Fibroblast of the aortic adventitia (primary cell): ENCODE results near the gene IGFN1. TPM values are rescaled to one million over a fixed set of nuclear protein-coding genes. Genes with fewer than 3 reads are reported as not detected.
A peak's percentile ranks its signal among the peaks of the same experiment; 100 is the strongest.
"Not testable (repeated sequence)": the region's sequence is repeated elsewhere in the genome, so short reads cannot be mapped to it uniquely, and the experiment has no call there.

ENCODE experiments used
- DNase-seq: peaks from one replicate; pipeline ENCODE4 v3.0.0-alpha.2; 2010; ENCODE audit warnings: low read depth
- H3K4me3 ChIP-seq: 2 replicates; pipeline ENCODE4 v1.5.1; 2011; ENCODE audit warnings: low read depth, mild to moderate bottlenecking, control low read depth, low read length, moderate library complexity
- total RNA-seq: library from RNA; depleted of rRNA; stranded (reverse); fragments of >200 nt; gene quantifications from 2 replicates; pipeline ENCODE4 v1.2.3, GENCODE V29; 2012; ENCODE audit warnings: low replicate concordance
- TF ChIP-seq, protein P1 (sequence below): IDR thresholded peaks from 2 replicates; pipeline ENCODE4 v1.5.1; 2011; ENCODE audit warnings: mild to moderate bottlenecking, low read length, control low read depth, inconsistent platforms; ENCODE audit not compliant: insufficient read depth

Gene IGFN1
- total RNA-seq, 1 donor = under 0.01 TPM

DNA sequence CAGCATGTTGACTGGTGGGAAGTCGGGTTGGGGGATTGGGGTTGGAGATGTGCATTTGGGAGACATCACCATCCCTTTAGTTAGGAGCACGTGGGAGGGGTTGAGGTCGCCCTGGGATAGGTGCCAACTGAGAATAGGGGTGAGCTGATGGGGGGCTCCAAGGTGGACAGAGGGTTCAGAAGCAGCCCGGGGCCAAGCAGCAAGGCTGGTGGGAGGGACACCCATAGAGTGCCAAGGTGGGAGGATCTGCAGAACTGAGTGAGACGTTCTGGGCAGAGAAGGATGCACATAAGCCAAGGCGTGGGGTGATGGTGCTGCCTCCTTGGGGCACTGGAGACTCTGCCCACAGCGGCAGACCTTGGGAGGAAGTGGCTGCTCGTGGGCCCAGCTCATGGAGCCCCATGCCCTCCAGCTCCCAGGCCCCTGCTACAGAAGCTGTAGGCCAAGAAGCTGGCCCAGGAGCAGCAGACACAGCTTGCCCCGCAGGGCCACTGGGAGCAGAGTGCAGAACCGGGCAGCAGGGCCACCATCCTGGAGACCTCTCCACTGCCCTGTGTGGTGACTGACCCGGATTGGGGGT, 61.3 kb downstream of the IGFN1 start:
- no peak for DNase-seq
- no peak overlapping the region for H3K4me3 ChIP-seq
- TF ChIP-seq, protein P1, sequence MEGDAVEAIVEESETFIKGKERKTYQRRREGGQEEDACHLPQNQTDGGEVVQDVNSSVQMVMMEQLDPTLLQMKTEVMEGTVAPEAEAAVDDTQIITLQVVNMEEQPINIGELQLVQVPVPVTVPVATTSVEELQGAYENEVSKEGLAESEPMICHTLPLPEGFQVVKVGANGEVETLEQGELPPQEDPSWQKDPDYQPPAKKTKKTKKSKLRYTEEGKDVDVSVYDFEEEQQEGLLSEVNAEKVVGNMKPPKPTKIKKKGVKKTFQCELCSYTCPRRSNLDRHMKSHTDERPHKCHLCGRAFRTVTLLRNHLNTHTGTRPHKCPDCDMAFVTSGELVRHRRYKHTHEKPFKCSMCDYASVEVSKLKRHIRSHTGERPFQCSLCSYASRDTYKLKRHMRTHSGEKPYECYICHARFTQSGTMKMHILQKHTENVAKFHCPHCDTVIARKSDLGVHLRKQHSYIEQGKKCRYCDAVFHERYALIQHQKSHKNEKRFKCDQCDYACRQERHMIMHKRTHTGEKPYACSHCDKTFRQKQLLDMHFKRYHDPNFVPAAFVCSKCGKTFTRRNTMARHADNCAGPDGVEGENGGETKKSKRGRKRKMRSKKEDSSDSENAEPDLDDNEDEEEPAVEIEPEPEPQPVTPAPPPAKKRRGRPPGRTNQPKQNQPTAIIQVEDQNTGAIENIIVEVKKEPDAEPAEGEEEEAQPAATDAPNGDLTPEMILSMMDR = no peak

- no peak overlapping the region for H3K4me3 ChIP-seq
- TF ChIP-seq, protein P1 = no peak
- no peak for DNase-seq
These were observed 62.3 kb downstream of the IGFN1 start for GRCh38 chr1:201252944-201253371.

DNA sequence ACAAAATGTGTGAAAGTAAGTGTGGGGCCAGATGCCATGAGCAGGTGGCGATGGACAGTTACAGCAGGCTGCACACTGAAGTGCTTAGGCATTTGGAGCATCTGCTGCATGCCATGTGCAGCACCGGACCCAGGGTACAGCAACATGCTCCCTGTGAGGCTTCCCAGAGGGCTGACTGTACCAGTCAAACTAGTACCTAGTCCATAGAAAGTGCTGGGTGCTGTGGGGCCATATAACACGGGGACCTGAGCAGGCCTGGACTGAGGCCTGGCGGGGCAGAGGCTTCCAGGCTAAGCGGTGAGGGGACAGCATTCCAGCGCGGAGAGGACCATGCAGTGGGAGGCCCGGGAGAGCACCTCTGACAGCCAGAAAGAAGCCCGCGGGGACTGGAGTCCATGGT, 62.8 kb downstream of the IGFN1 start:
- TF ChIP-seq, protein P1 = no peak
- DNase-seq = no peak
- H3K4me3 ChIP-seq = no peak overlapping the region

- no peak for DNase-seq
- TF ChIP-seq, protein P1 = no peak
- H3K4me3 ChIP-seq = no peak overlapping the region
These were observed 63.4 kb downstream of the IGFN1 start for GRCh38 chr1:201253906-201254624.

DNA sequence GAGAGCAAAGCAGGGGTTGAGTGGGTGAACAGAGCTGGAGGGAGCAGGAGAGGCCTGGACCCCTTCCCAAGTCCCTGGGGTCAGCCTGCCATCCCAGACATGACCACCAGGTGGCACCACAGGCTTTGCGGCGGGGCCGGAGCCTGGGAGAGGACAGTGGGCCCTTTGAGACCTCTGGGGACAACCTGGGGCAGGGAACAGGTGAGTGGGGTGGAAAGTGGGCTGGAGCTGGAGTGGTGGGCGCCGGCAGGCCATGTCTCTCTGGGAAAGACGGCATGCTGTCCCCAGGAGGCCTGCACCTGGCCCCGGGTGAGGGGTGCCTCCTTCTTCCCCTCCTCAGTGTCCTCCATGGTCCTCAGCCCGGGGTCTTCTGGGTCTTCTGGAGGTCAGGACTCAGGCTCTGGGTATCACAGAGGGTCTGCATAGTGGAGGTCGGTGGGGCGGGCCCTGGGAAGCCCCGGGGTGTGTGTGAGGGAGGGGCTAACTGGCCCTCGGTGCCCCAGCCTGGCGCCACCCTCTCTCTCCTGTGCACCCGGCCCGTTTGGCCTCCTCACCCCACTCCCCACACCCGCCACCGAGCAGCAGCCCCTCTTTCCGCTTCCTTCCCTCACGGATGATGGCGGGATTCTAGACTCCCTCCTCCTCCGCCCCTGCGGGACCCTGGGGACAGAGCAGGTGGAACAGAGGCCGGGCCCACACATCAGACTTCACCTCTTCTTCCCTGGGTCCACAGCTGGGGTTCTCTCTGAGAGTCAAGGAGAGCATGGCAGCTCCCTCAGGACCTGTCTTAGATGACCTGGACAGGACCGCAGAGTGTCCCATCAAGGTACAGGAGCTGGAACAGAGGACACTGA, 64.2 kb downstream of the IGFN1 start:
- H3K4me3 ChIP-seq = no peak overlapping the region
- peak; percentile 39 for DNase-seq
- TF ChIP-seq, protein P1 = peak; percentile 97

GRCh38 chr1:201255479-201256362, 65.1 kb downstream of the IGFN1 start:
- DNase-seq = no peak
- TF ChIP-seq, protein P1 = no peak
- H3K4me3 ChIP-seq = no peak overlapping the region

- H3K4me3 ChIP-seq, DNase-seq: not testable (repeated sequence)
These were observed 67.5 kb downstream of the IGFN1 start for GRCh38 chr1:201258132-201258531.
